ENCODE data around the gene KIF16B.

GRCh38 chr20:16350465-16350864 is 222.8 kb downstream of the KIF16B start:
- TF ChIP-seq JUND (IDR thresholded peaks at IDR 0.05) (no peak), GABPA (IDR thresholded peaks at IDR 0.05 in 1 of 2, conservative IDR thresholded peaks at IDR 0.05 in 1 of 2) (no peak), NR2F2 (IDR thresholded peaks at IDR 0.05) (no peak)
- TF ChIP-seq, protein P1, sequence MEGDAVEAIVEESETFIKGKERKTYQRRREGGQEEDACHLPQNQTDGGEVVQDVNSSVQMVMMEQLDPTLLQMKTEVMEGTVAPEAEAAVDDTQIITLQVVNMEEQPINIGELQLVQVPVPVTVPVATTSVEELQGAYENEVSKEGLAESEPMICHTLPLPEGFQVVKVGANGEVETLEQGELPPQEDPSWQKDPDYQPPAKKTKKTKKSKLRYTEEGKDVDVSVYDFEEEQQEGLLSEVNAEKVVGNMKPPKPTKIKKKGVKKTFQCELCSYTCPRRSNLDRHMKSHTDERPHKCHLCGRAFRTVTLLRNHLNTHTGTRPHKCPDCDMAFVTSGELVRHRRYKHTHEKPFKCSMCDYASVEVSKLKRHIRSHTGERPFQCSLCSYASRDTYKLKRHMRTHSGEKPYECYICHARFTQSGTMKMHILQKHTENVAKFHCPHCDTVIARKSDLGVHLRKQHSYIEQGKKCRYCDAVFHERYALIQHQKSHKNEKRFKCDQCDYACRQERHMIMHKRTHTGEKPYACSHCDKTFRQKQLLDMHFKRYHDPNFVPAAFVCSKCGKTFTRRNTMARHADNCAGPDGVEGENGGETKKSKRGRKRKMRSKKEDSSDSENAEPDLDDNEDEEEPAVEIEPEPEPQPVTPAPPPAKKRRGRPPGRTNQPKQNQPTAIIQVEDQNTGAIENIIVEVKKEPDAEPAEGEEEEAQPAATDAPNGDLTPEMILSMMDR (IDR thresholded peaks at IDR 0.05; ENCODE audit: low read depth, low read length, missing input control): no peak

Measured in liver (tissue), 3 donors.